Vagina (tissue), 2 donors: ENCODE results near the gene NOTCH1.

ENCODE experiments used
- CTCF ChIP-seq, 3 experiments: fragments of 450-650 bp in 2 of 3; fragments of 200-600 bp in 1 of 3; sonication (generic) in 1 of 3; IDR thresholded peaks; one replicate each; pipeline ENCODE4 v1.5.1; 2017 to 2019; ENCODE audit warnings: antibody characterized with exemption in 3 of 3, mild to moderate bottlenecking in 2 of 3, moderate library complexity in 2 of 3
- POLR2A ChIP-seq, 2 donors: fragments of 450-650 bp; IDR thresholded peaks; one replicate each; pipeline ENCODE4 v1.6.1; 2017; ENCODE audit warnings: antibody characterized with exemption in 2 of 2, mild to moderate bottlenecking in 2 of 2, moderate library complexity in 2 of 2

- TF ChIP-seq CTCF (IDR thresholded peaks at IDR 0.05) (no peak), POLR2A (IDR thresholded peaks at IDR 0.05) (no peak)
Observed at GRCh38 chr9:136549010-136549980, 3.4 kb upstream of the NOTCH1 start.
